Uterus (tissue), 4 donors: ENCODE measurements around the gene PLEKHM2. TPM values are rescaled to one million over a fixed set of nuclear protein-coding genes. Genes with fewer than 3 reads are reported as not detected.

Experiments
- DNase-seq, 2 donors: peaks; one replicate each; pipeline ENCODE4 v3.0.0-alpha.2; 2019 to 2020
- H3K27ac ChIP-seq, 2 donors: fragments of 200-600 bp; sonication (generic); 1 replicate in 1 of 2; 2 replicates in 1 of 2; pipeline ENCODE4 v1.5.1; 2016 to 2018
- H3K27me3 ChIP-seq, 2 donors: fragments of 200-600 bp; sonication (generic); one replicate each; pipeline ENCODE4 v1.5.1; 2018 to 2019; ENCODE audit warnings: control low read depth in 1 of 2
- H3K36me3 ChIP-seq, 2 donors: fragments of 200-600 bp; sonication (generic); one replicate each; pipeline ENCODE4 v1.5.1; 2019; ENCODE audit warnings: control low read depth in 1 of 2
- H3K4me1 ChIP-seq, 2 donors: fragments of 200-600 bp; sonication (generic); one replicate each; pipeline ENCODE4 v1.5.1; 2018 to 2019; ENCODE audit warnings: control low read depth in 1 of 2
- H3K4me3 ChIP-seq, 2 donors: fragments of 200-600 bp; sonication (generic); 1 replicate in 1 of 2; 2 replicates in 1 of 2; pipeline ENCODE4 v1.5.1; 2018 to 2019; ENCODE audit warnings: mild to moderate bottlenecking in 1 of 2
- H3K9me3 ChIP-seq, 2 donors: fragments of 200-600 bp; sonication (generic); one replicate each; pipeline ENCODE4 v1.5.1; 2019; ENCODE audit warnings: control low read depth in 1 of 2
- POLR2A ChIP-seq, 2 donors: fragments of 450-650 bp; IDR thresholded peaks; one replicate each; pipeline ENCODE4 v1.6.1; 2016; ENCODE audit warnings: antibody characterized with exemption in 2 of 2, mild to moderate bottlenecking in 1 of 2, moderate library complexity in 1 of 2
- intact Hi-C: fragments of 100-400 bp; cut with DNase I; formaldehyde crosslinking; loops from one replicate; pipeline ENCODE4 v1.15.1; 2023; ENCODE audit warnings: low total_unique reads
- total RNA-seq, 4 donors: library from RNA; depleted of rRNA in 3 of 4; stranded (reverse); fragments of >200 nt in 3 of 4; gene quantifications; one replicate each; pipeline versions ENCODE4 v1.1.0 to v1.2.4, GENCODE V29; 2014 to 2023
- TF ChIP-seq, protein P1 (sequence below), 4 experiments: fragments of 200-600 bp in 2 of 4; fragments of 450-650 bp in 2 of 4; sonication (generic) in 2 of 4; IDR thresholded peaks; one replicate each; pipeline ENCODE4 v1.5.1; 2016 to 2019; ENCODE audit warnings: antibody characterized with exemption in 4 of 4, mild to moderate bottlenecking in 2 of 4, moderate library complexity in 1 of 4
- donor health status: DM: yes; HTN: yes; CAD: no.

The PLEKHM2 gene
- total RNA-seq, 4 donors from 2014 or later: 21.3 to 70.2 (median 30.7) TPM

- H3K36me3 ChIP-seq: no peaks in the 10 kb centered on the region
- no peaks in the 10 kb centered on the region for H3K4me1 ChIP-seq
- TF ChIP-seq, protein P1, sequence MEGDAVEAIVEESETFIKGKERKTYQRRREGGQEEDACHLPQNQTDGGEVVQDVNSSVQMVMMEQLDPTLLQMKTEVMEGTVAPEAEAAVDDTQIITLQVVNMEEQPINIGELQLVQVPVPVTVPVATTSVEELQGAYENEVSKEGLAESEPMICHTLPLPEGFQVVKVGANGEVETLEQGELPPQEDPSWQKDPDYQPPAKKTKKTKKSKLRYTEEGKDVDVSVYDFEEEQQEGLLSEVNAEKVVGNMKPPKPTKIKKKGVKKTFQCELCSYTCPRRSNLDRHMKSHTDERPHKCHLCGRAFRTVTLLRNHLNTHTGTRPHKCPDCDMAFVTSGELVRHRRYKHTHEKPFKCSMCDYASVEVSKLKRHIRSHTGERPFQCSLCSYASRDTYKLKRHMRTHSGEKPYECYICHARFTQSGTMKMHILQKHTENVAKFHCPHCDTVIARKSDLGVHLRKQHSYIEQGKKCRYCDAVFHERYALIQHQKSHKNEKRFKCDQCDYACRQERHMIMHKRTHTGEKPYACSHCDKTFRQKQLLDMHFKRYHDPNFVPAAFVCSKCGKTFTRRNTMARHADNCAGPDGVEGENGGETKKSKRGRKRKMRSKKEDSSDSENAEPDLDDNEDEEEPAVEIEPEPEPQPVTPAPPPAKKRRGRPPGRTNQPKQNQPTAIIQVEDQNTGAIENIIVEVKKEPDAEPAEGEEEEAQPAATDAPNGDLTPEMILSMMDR (IDR thresholded peaks at IDR 0.05): no peak
- no peak for TF ChIP-seq POLR2A (IDR thresholded peaks at IDR 0.05)
- no peak for DNase-seq
- H3K4me3 ChIP-seq: no peak overlapping the region
- no peak overlapping the region for H3K27ac ChIP-seq
- H3K9me3 ChIP-seq: no peaks in the 10 kb centered on the region
- no peaks in the 10 kb centered on the region for H3K27me3 ChIP-seq
- intact Hi-C loops: no loop called here
Measured at GRCh38 chr1:15728937-15729657, 45.0 kb downstream of the PLEKHM2 start.

DNA sequence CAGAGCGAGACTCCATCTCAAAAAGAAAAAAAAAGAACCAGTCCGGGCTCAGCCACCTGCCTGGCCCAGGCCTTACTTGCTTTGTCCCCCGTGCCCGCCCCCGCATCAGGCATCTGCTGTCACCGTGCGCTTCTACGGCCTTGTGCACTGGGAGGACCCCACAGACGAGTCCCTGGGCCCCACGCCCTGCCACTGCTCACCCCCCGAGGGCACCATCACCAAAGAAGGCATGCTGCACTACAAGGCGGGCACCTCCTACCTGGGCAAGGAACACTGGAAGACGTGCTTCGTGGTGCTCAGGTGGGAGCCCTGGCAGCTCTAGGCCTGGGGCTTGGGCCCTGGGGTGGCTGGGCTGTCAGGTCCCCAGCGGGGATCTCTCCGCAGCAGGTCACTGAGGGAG lies 46.3 kb downstream of the PLEKHM2 start:
- H3K9me3 ChIP-seq: no peaks in the 10 kb centered on the region
- no peak overlapping the region for H3K27ac ChIP-seq
- intact Hi-C loops: no loop called here
- no peak for DNase-seq
- TF ChIP-seq POLR2A (IDR thresholded peaks at IDR 0.05): no peak
- TF ChIP-seq, protein P1 (IDR thresholded peaks at IDR 0.05): no peak
- H3K27me3 ChIP-seq: no peaks in the 10 kb centered on the region
- H3K4me3 ChIP-seq: no peak overlapping the region
- H3K4me1 ChIP-seq: no peaks in the 10 kb centered on the region
- no peaks in the 10 kb centered on the region for H3K36me3 ChIP-seq

DNA sequence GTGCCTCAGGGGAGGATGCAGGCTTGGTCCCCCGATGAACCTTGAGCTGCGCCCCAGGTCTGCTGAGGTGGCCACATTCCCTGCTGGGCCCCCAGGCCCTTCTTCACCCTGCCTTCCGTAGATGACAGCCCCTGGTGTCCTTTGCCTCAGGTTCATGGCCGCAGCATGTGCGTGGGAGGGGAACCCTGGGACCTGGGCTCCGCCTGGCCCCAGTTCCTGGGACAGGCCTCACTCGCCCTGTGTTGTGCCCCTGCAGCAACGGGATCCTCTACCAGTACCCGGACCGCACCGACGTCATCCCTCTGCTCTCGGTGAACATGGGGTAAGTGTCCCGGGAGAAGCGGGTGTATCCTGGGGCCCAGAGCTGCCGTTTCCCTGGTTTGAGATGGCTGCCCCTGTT lies 46.8 kb downstream of the PLEKHM2 start:
- H3K4me1 ChIP-seq: no peaks in the 10 kb centered on the region
- intact Hi-C loops: no loop called here
- TF ChIP-seq, protein P1 (IDR thresholded peaks at IDR 0.05): no peak
- TF ChIP-seq POLR2A (IDR thresholded peaks at IDR 0.05): no peak
- H3K4me3 ChIP-seq: no peak overlapping the region
- no peaks in the 10 kb centered on the region for H3K36me3 ChIP-seq
- no peak overlapping the region for H3K27ac ChIP-seq
- no peaks in the 10 kb centered on the region for H3K9me3 ChIP-seq
- no peaks in the 10 kb centered on the region for H3K27me3 ChIP-seq
- DNase-seq: no peak

GRCh38 chr1:15731735-15732685 lies 47.9 kb downstream of the PLEKHM2 start:
- H3K36me3 ChIP-seq: no peaks in the 10 kb centered on the region
- DNase-seq: no peak

More at GRCh38 chr1:15731735-15732685, 47.9 kb downstream of the PLEKHM2 start:
- Histone ChIP-seq H3K27ac (no peak overlapping the region), H3K4me3 (no peak overlapping the region), H3K4me1 (no peaks in the 10 kb centered on the region), H3K27me3 (no peaks in the 10 kb centered on the region), H3K9me3 (no peaks in the 10 kb centered on the region)
- intact Hi-C loops: no loop called here
- no peak for TF ChIP-seq POLR2A (IDR thresholded peaks at IDR 0.05)
- TF ChIP-seq, protein P1 (IDR thresholded peaks at IDR 0.05): no peak
